ENCODE data around the gene PRORP. TPM values are rescaled to one million over a fixed set of nuclear protein-coding genes. Genes with fewer than 3 reads are reported as not detected.

PRORP gene
- total RNA-seq, 1 donor from 2014 or later = 50.3 TPM

DNA sequence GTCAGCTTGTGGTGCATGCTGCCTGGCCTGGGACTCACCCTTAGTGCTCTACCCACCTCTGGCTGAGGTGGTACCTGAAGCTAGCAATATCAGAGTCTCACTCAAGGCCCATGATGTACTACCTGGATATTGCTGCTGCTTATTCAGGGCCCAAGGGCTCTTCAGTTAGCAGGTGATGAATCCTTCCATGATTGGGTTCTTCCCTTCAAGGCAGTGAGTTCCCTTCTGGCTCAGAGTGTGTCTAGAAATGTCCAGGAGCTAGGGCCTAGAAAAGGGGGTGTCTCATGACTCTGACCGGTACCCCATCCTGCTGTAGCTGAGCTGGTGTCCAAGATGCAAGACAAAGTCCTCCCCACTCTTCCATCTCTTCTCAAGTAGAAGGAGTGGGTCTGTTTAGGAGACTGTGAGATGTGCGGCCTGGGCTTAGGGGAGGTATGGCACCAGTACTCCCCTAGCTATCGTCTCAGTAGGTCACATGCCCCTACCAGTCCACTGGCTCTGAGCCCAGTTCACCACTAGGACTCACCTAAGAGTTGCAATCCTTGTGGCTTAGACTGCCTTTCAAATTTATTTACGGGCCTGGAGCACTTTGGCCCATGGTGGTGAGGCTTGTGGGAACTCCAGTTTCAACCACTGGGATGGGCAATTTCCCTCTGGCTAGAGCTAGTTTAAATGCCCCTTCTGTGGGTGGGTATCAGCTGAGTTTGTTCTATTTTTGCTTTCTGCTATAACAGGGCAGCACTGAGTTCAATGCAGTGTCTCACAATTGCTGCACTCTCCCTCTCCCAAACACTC is 12.2 kb downstream of the PRORP start:
- no peak overlapping the region for H3K27ac Mint-ChIP-seq
- DNase-seq (ENCODE audit: low spot score) = no peak
- H3K27me3 Mint-ChIP-seq (ENCODE audit: insufficient read depth, low read depth) = no peaks in the 10 kb centered on the region
- Histone ChIP-seq H3K27me3 (no peaks in the 10 kb centered on the region), H3K36me3 (no peaks in the 10 kb centered on the region), H3K4me1 (no peaks in the 10 kb centered on the region), H3K4me3 (no peak overlapping the region), H3K9ac (no peak overlapping the region), H3K27ac (no peak overlapping the region), H3K79me2 (ENCODE audit: low read depth) (peaks cover 14% of the 10 kb centered on the region), H3K4me2 (no peak overlapping the region), H4K20me1 (ENCODE audit: low read depth) (no peaks in the 10 kb centered on the region), H3K9me3 (ENCODE audit: low read depth) (no peaks in the 10 kb centered on the region), H2AFZ (replicated peaks) (no peak overlapping the region), H3F3A (ENCODE audit: low read depth) (no peaks in the 10 kb centered on the region)
- H3K4me1 Mint-ChIP-seq = no peaks in the 10 kb centered on the region
- no peak overlapping the region for H3K4me3 Mint-ChIP-seq
- TF ChIP-seq CTCF (IDR thresholded peaks at IDR 0.05) (no peak), EZH2phosphoT487 (IDR thresholded peaks at IDR 0.05) (no peak), EZH2 (IDR thresholded peaks at IDR 0.05) (no peak)
- H3K36me3 Mint-ChIP-seq = peaks cover 29% of the 10 kb centered on the region
- H3K9me3 Mint-ChIP-seq = peaks cover 11% of the 10 kb centered on the region

DNA sequence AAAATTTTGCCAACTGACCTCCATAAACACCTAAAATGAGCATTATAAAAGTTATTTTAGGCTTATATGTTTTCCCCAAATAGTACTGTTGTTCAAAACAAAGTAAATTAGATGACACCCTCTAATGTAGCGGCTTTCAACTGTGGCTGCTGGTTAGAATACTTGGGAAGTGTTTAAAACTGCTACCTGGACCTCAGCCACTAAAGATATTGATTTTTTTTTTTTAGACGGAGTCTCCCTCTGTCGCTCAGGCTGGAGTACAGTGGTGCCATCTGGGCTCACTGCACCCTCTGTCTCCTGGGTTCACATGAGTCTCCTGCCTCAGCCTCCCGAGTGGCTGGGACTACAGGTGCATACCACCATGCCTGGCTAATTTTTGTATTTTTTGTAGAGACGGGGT is 16.2 kb downstream of the PRORP start:
- Mint-ChIP-seq H3K9me3 (peaks cover 5% of the 10 kb centered on the region), H3K4me1 (no peaks in the 10 kb centered on the region)

GRCh38 chr14:35140718-35141581 is 18.6 kb downstream of the PRORP start:
- Histone ChIP-seq H3F3A (ENCODE audit: low read depth) (no peaks in the 10 kb centered on the region), H2AFZ (replicated peaks) (no peak overlapping the region), H3K36me3 (no peaks in the 10 kb centered on the region), H3K4me3 (no peak overlapping the region), H3K4me2 (no peak overlapping the region), H3K27me3 (no peaks in the 10 kb centered on the region), H3K9me3 (ENCODE audit: low read depth) (no peaks in the 10 kb centered on the region), H3K9ac (no peak overlapping the region), H3K79me2 (ENCODE audit: low read depth) (no peaks in the 10 kb centered on the region), H3K4me1 (no peaks in the 10 kb centered on the region), H4K20me1 (ENCODE audit: low read depth) (no peaks in the 10 kb centered on the region), H3K27ac (no peak overlapping the region)
- Mint-ChIP-seq H3K36me3 (peaks cover 2% of the 10 kb centered on the region), H3K4me3 (no peak overlapping the region), H3K4me1 (no peaks in the 10 kb centered on the region), H3K27ac (no peak overlapping the region), H3K9me3 (no peaks in the 10 kb centered on the region), H3K27me3 (ENCODE audit: insufficient read depth, low read depth) (no peaks in the 10 kb centered on the region)
- TF ChIP-seq EZH2phosphoT487 (IDR thresholded peaks at IDR 0.05) (no peak), CTCF (IDR thresholded peaks at IDR 0.05) (no peak), EZH2 (IDR thresholded peaks at IDR 0.05) (no peak)
- no peak for DNase-seq (ENCODE audit: low spot score)

More for the DNA sequence above, 16.2 kb downstream of the PRORP start:
- Mint-ChIP-seq H3K27me3 (ENCODE audit: insufficient read depth, low read depth) (no peaks in the 10 kb centered on the region), H3K4me3 (no peak overlapping the region), H3K36me3 (peaks cover 17% of the 10 kb centered on the region), H3K27ac (no peak overlapping the region)
- no peak overlapping the region for H3K9ac ChIP-seq
- no peak overlapping the region for H3K4me2 ChIP-seq
- H3K36me3 ChIP-seq = no peaks in the 10 kb centered on the region
- H3K79me2 ChIP-seq (ENCODE audit: low read depth) = no peaks in the 10 kb centered on the region
- DNase-seq (ENCODE audit: low spot score) = no peak
- H4K20me1 ChIP-seq (ENCODE audit: low read depth) = no peaks in the 10 kb centered on the region
- no peak overlapping the region for H2AFZ ChIP-seq (replicated peaks)
- no peaks in the 10 kb centered on the region for H3F3A ChIP-seq (ENCODE audit: low read depth)
- no peaks in the 10 kb centered on the region for H3K4me1 ChIP-seq
- H3K4me3 ChIP-seq = no peak overlapping the region
- TF ChIP-seq EZH2phosphoT487 (IDR thresholded peaks at IDR 0.05) = no peak
- no peak for TF ChIP-seq EZH2 (IDR thresholded peaks at IDR 0.05)
- TF ChIP-seq CTCF (IDR thresholded peaks at IDR 0.05) = no peak
- no peaks in the 10 kb centered on the region for H3K27me3 ChIP-seq
- no peaks in the 10 kb centered on the region for H3K9me3 ChIP-seq (ENCODE audit: low read depth)
- H3K27ac ChIP-seq = no peak overlapping the region

Data from neural progenitor cell (in vitro differentiated cells).